ENCODE measurements around the gene CARMIL1.

DNA sequence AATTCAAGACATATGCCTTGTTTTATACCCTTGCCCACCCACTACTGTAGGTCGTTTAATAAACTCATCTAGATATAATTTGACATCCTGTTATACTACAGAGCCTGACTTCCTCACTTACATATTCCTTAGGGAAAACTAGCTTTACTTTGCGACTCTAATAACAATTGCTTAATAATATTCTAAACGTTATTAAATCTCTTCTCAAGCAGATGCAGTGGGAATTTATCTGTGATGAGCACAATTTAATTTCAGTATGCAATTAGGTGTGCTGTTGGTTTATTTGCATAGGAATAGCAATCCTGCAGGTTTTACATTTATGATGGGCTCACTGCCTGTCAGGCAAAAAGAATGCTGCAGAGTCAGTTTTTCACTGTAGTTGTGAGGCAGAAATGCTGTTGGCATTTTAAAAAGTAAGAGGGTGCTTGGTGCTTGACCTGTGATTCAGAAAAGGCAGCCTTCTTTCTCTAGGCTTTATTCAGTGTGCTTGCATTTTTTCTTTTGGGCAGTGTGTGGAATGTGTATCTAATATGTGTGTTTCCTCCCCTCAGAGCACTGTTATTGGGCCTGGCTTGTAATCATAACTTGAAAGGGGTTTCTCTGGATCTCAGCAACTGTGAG is 220.6 kb downstream of the CARMIL1 start:
- TF ChIP-seq FOXA1 (IDR thresholded peaks at IDR 0.05), result no peak
- TF ChIP-seq HDGF (IDR thresholded peaks at IDR 0.05; ENCODE audit: borderline replicate concordance), result no peak
- TF ChIP-seq FOXK2 (IDR thresholded peaks at IDR 0.05), result no peak
- no peak for TF ChIP-seq BHLHE40 (IDR thresholded peaks at IDR 0.05; ENCODE audit: borderline replicate concordance)
- no peak for TF ChIP-seq SP1 (IDR thresholded peaks at IDR 0.05)
- no peak for TF ChIP-seq FOXM1 (IDR thresholded peaks at IDR 0.05; ENCODE audit: borderline replicate concordance)
- TF ChIP-seq ELF4 (IDR thresholded peaks at IDR 0.05), result no peak
- TF ChIP-seq, protein P1, sequence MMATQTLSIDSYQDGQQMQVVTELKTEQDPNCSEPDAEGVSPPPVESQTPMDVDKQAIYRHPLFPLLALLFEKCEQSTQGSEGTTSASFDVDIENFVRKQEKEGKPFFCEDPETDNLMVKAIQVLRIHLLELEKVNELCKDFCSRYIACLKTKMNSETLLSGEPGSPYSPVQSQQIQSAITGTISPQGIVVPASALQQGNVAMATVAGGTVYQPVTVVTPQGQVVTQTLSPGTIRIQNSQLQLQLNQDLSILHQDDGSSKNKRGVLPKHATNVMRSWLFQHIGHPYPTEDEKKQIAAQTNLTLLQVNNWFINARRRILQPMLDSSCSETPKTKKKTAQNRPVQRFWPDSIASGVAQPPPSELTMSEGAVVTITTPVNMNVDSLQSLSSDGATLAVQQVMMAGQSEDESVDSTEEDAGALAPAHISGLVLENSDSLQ (IDR thresholded peaks at IDR 0.05), result no peak
- TF ChIP-seq SUZ12 (IDR thresholded peaks at IDR 0.05), result no peak
- no peak for TF ChIP-seq ZNF384 (IDR thresholded peaks at IDR 0.05)
- TF ChIP-seq TARDBP (IDR thresholded peaks at IDR 0.05), result no peak
- TF ChIP-seq LEF1 (IDR thresholded peaks at IDR 0.05; ENCODE audit: borderline replicate concordance), result no peak

Measured in HEK293T (cell line).